Activated CD8-positive, alpha-beta memory T cell treated with anti-CD3 and anti-CD28 coated beads for 4 hours (primary cell): ENCODE results near the gene GOLGA6L6.
"Not testable (repeated sequence)": the region's sequence is repeated elsewhere in the genome, so short reads cannot be mapped to it uniquely, and the experiment has no call there.

Experiments
- DNase-seq, 2 donors: peaks; one replicate each; pipeline ENCODE4 v3.0.0-alpha.2; 2020; ENCODE audit warnings: low read depth in 2 of 2

GOLGA6L6 gene

GRCh38 chr15:20541700-20542099 is at the start of gene GOLGA6L6:
Gene GOLGA6L6 (minus strand): TSS chr15:20541800. CDS start chr15:20541709, 91 bp downstream.
- not testable (repeated sequence) for DNase-seq

- not testable (repeated sequence) for DNase-seq
Observed at GRCh38 chr15:20590069-20590468, 48.5 kb upstream of the GOLGA6L6 start.

- DNase-seq = not testable (repeated sequence)
Observed at GRCh38 chr15:20586821-20587220, 45.2 kb upstream of the GOLGA6L6 start.

GRCh38 chr15:20582726-20583115 is 41.1 kb upstream of the GOLGA6L6 start:
- DNase-seq = not testable (repeated sequence)

- DNase-seq = not testable (repeated sequence)
Observed at GRCh38 chr15:20582109-20582725, 40.6 kb upstream of the GOLGA6L6 start.

DNA sequence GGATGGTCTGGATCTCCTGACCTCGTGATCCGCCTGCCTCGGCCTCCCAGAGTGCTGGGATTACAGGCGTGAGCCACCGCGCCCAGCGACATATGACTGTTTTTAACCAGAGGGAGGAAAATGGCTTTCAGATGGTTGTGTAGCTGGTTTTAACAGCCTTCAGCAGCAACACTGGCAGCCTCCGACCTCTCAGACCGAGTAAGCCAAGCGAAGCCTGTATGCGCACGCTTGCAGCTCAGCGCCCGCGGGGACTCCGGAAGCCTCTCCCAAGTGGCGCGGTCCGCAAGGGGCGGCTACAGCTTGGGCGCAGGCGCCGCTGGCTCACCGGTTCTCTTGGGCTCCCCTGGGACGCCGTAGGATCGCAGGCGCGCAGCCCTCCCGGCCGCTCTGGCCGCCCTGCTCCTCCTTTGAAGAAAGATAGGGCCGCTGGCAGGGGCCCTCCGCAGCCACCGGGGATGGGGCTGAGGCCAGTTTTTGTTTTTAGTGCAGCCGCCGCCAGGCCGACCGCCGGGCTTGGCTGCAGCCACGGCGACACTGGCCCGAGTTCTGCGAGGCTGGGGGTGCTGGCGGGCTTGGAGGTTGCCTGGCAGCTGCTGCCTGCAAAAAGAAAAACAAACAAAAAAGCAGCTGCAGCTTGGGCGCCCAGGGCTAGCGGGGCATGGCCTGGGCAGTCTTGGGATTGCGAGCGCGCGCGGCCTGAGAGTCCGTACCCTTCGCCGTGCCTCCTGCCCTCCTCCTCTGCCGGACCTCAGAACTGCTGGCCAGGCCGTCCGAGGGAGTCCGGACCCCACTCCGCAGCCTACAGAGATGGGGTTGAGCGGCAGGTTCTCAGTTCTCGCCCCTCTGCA is 39.9 kb upstream of the GOLGA6L6 start:
- not testable (repeated sequence) for DNase-seq

DNA sequence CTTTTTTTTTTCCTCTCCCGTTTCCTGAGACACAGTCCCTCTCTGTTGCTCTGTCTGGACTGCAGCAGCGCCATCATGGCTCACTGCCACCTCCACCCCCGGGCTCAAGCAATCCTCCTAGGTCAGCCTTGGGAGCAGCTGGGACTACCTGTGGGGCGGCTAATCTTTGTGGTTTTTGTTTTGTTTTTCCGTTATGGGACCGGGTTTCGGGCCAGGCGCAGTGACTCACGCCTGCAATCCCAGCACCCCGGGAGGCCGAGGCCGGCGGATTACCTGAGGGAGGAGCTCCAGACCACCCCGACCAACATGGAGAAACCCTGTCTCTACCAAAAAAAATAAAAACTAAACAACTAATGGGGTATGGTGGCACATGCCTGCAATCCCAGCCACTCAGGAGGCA is 38.1 kb upstream of the GOLGA6L6 start:
- DNase-seq = not testable (repeated sequence)

GRCh38 chr15:20551289-20551688 is 9.7 kb upstream of the GOLGA6L6 start:
- DNase-seq = not testable (repeated sequence)

- not testable (repeated sequence) for DNase-seq
Observed at GRCh38 chr15:20505926-20506658, 35.5 kb downstream of the GOLGA6L6 start.

- not testable (repeated sequence) for DNase-seq
Observed at GRCh38 chr15:20502839-20503238, 38.8 kb downstream of the GOLGA6L6 start.

GRCh38 chr15:20501512-20502222 is 39.9 kb downstream of the GOLGA6L6 start:
- not testable (repeated sequence) for DNase-seq

DNA sequence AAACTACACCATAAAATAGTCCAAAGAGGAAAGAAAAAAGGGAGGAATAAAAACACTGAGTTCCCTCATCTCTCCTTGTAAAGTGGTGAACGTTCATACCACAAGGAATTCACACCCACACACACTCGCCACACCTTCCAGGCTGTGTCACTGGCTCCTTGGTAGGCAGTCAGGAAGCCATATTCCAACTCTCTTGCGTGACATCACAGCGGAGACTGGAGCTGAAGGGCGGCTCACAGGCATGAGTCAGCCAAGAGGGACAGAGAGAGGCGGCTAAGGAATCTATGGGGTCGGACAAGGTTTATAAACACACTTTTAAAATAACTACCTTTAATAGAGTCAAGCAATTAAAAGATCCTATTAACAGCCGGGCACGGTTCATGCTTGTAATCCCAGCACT is 43.8 kb downstream of the GOLGA6L6 start:
- not testable (repeated sequence) for DNase-seq

- DNase-seq = not testable (repeated sequence)
Observed at GRCh38 chr15:20493035-20493434, 48.6 kb downstream of the GOLGA6L6 start.

GRCh38 chr15:20492598-20492997 is 49.0 kb downstream of the GOLGA6L6 start:
- not testable (repeated sequence) for DNase-seq

GRCh38 chr15:20489320-20489719 is 52.3 kb downstream of the GOLGA6L6 start:
- not testable (repeated sequence) for DNase-seq
